ENCODE measurements around the gene PODNL1. TPM values are rescaled to one million over a fixed set of nuclear protein-coding genes. Genes with fewer than 3 reads are reported as not detected.

PODNL1 gene
- total RNA-seq, 4 donors from 2014 or later = 0.35 TPM; not detected in 3

DNA sequence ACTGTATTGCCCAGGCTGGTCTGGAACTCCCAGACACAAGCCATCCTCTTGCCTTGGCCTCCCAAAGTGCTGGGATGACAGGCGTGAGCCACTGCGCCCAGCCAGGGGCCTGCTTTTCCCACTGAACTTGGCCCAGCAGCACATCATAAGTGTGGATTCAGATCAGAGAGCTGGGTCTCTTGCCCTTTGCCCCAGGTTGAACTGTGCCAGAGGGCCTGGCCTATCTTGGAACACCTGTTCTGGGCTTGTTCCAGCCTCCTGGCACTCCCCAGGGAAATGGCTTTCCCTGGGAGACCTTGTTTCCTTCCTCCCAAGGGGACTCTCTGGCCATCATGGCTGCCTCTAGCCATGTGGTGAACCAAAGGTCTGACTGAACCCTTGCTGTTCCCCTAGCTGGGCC, 28.8 kb downstream of the PODNL1 start:
- H3K36me3 ChIP-seq = peaks cover 0 to 35% (median 0%) of the 10 kb centered on the region in 3 donors

GRCh38 chr19:13908674-13909073, 29.5 kb downstream of the PODNL1 start:
- Histone ChIP-seq H3K27ac (peak overlapping the region in 3 of 4 donors; percentile 13 to 76 (median 52)), H3K36me3 (peaks cover 0 to 28% (median 0%) of the 10 kb centered on the region in 3 donors), H3K9me3 (no peaks in the 10 kb centered on the region), H3K4me3 (no peak overlapping the region), H3K4me1 (peaks cover 0 to 22% (median 0%) of the 10 kb centered on the region in 4 donors), H3K27me3 (no peaks in the 10 kb centered on the region)
- DNase-seq = no peak
- TF ChIP-seq POLR2A (IDR thresholded peaks at IDR 0.05) (no peak), CTCF (IDR thresholded peaks at IDR 0.05) (no peak)

More for the DNA sequence above, 28.8 kb downstream of the PODNL1 start:
- TF ChIP-seq POLR2A (IDR thresholded peaks at IDR 0.05) (peak in 1 of 2 donors; percentile 43), CTCF (IDR thresholded peaks at IDR 0.05) (no peak)
- Histone ChIP-seq H3K27ac (peak overlapping the region in 3 of 4 donors; percentile 13 to 76 (median 52)), H3K4me1 (peaks cover 0 to 22% (median 0%) of the 10 kb centered on the region in 4 donors), H3K27me3 (no peaks in the 10 kb centered on the region), H3K9me3 (no peaks in the 10 kb centered on the region), H3K4me3 (no peak overlapping the region)
- peak in 2 of 3 donors; percentile 81 to 83 for DNase-seq

DNA sequence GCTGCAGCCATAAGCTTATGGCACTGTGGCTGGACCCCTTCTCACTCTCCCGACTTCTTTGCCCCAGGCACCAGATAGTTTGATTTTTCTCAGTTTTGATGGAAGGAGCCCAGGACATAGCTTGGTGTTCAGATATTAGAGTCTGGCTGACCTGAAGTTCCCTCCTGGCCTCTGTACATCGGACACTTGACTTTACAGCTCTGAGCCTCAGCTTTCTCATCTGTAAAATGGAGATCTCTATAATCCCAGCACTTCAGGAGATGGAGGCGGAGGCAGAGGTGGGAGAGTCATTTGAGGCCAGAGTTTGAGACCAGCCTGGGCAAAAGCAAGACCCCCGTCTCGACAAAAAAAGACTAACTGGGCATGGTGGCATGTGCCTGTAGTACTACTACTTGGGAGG, 31.3 kb downstream of the PODNL1 start:
- no peak for DNase-seq
- peak overlapping the region; percentile 75 to 99 (median 94) for H3K4me3 ChIP-seq

GRCh38 chr19:13906521-13906904, 31.7 kb downstream of the PODNL1 start:
- Histone ChIP-seq H3K4me1 (peaks cover 0 to 22% (median 0%) of the 10 kb centered on the region in 4 donors), H3K4me3 (peak overlapping the region; percentile 75 to 99 (median 94)), H3K27ac (peak overlapping the region; percentile 83 to 96 (median 92)), H3K27me3 (no peaks in the 10 kb centered on the region), H3K36me3 (peaks cover 0 to 6% (median 0%) of the 10 kb centered on the region in 3 donors), H3K9me3 (no peaks in the 10 kb centered on the region)
- no peak for TF ChIP-seq CTCF (IDR thresholded peaks at IDR 0.05)
- TF ChIP-seq POLR2A (IDR thresholded peaks at IDR 0.05) = no peak
- peak; percentile 41 to 83 (median 79) for DNase-seq

More for the DNA sequence above, 31.3 kb downstream of the PODNL1 start:
- Histone ChIP-seq H3K27me3 (no peaks in the 10 kb centered on the region), H3K27ac (peak overlapping the region in 3 of 4 donors; percentile 88 to 96 (median 95)), H3K4me1 (peaks cover 0 to 22% (median 0%) of the 10 kb centered on the region in 4 donors), H3K36me3 (peaks cover 0 to 10% (median 0%) of the 10 kb centered on the region in 3 donors), H3K9me3 (no peaks in the 10 kb centered on the region)
- TF ChIP-seq CTCF (IDR thresholded peaks at IDR 0.05) (no peak), POLR2A (IDR thresholded peaks at IDR 0.05) (no peak)

GRCh38 chr19:13905634-13906520, 32.3 kb downstream of the PODNL1 start, which contains the start of the genes BRME1 and CC2D1A:
BRME1 (minus strand) TSS chr19:13906117; CDS start chr19:13904892, 1,225 bp downstream.
CC2D1A (plus strand) TSS chr19:13906201; CDS start chr19:13906442, 241 bp downstream.
- peak within 1 kb of the TSS; percentile 83 to 96 (median 92) for H3K27ac ChIP-seq
- H3K27me3 ChIP-seq = no peaks in the 10 kb centered on the region
- peaks cover 0 to 22% (median 0%) of the 10 kb centered on the region in 4 donors for H3K4me1 ChIP-seq
- peak; percentile 90 to 97 (median 97) for DNase-seq
- TF ChIP-seq POLR2A (IDR thresholded peaks at IDR 0.05) (peak; percentile 78 to 80), CTCF (IDR thresholded peaks at IDR 0.05) (peak in 2 of 6 experiments; percentile 5 to 19)
- no peaks in the 10 kb centered on the region for H3K9me3 ChIP-seq
- H3K36me3 ChIP-seq = peaks cover 0 to 5% (median 0%) of the 10 kb centered on the region in 3 donors
- peak within 1 kb of the TSS; percentile 75 to 99 (median 94) for H3K4me3 ChIP-seq

Data from Peyer's patch (tissue), 4 donors.